Measurements from ENCODE around the gene ZACN.

- TF ChIP-seq, protein P1, sequence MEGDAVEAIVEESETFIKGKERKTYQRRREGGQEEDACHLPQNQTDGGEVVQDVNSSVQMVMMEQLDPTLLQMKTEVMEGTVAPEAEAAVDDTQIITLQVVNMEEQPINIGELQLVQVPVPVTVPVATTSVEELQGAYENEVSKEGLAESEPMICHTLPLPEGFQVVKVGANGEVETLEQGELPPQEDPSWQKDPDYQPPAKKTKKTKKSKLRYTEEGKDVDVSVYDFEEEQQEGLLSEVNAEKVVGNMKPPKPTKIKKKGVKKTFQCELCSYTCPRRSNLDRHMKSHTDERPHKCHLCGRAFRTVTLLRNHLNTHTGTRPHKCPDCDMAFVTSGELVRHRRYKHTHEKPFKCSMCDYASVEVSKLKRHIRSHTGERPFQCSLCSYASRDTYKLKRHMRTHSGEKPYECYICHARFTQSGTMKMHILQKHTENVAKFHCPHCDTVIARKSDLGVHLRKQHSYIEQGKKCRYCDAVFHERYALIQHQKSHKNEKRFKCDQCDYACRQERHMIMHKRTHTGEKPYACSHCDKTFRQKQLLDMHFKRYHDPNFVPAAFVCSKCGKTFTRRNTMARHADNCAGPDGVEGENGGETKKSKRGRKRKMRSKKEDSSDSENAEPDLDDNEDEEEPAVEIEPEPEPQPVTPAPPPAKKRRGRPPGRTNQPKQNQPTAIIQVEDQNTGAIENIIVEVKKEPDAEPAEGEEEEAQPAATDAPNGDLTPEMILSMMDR (IDR thresholded peaks at IDR 0.05), result no peak
- no peak for TF ChIP-seq POLR2A (IDR thresholded peaks at IDR 0.05)
Measured at GRCh38 chr17:76095943-76096342, 17.0 kb downstream of the ZACN start.
